ENCODE results near the gene NLN.
A peak's percentile ranks its signal among the peaks of the same experiment; 100 is the strongest.
"Not testable (repeated sequence)": the region's sequence is repeated elsewhere in the genome, so short reads cannot be mapped to it uniquely, and the experiment has no call there.

The NLN gene

GRCh38 chr5:65721720-65722574 is at the start of gene NLN, which contains the start of gene SGTB:
NLN (plus strand) TSS chr5:65722205; CDS start chr5:65722374, 169 bp downstream.
SGTB (minus strand) TSS chr5:65722109; CDS start chr5:65720807, 1,302 bp downstream.
- peak within 1 kb of the TSS; percentile 97 for H3K4me3 ChIP-seq (ENCODE audit: low read length)
- TF ChIP-seq ZNF274 (IDR thresholded peaks at IDR 0.05; ENCODE audit: low read depth, low read length): no peak

GRCh38 chr5:65672796-65673195 is 49.2 kb upstream of the NLN start:
- TF ChIP-seq ZNF274 (IDR thresholded peaks at IDR 0.05; ENCODE audit: low read depth, low read length): no peak
- H3K4me3 ChIP-seq (ENCODE audit: low read length): no peak overlapping the region

DNA sequence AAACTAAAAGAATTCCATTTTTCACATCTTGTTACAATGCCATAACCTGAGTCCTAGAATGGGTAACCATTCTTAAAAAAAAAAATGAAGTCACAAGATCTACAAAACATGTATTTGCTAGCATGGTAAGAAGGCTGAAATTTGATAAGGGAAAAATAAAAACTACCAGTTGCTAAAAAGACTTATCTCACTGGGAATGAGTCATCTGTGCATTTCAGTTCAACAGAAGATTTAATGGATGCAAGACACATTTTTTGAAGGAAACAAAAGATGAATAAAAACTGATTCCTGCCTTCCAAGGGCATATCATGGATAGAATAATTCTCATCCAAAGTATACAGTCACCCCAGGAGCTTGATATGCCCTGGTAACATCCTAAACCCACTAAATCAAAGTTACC is 47.3 kb upstream of the NLN start:
- TF ChIP-seq ZNF274 (IDR thresholded peaks at IDR 0.05; ENCODE audit: low read depth, low read length): no peak
- no peak overlapping the region for H3K4me3 ChIP-seq (ENCODE audit: low read length)

DNA sequence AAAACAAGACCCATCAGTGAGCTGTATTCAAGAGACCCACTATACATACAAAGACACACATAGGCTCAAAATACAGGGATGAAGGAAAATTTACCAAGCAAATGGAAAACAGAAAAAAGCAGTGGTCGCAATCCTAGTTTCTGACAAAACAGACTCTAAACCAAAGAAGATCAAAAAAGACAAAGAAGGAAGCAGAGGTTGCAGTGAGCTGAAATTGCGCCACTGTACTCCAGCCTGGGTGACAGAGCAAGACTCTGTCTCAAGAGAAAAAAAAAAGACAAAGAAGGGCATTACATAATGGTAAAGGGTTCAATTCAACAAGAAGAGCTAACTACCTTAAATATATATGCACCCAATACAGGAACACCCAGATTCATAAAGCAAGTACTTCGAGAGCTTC is 45.9 kb upstream of the NLN start:
- H3K4me3 ChIP-seq (ENCODE audit: low read length): not testable (repeated sequence)

DNA sequence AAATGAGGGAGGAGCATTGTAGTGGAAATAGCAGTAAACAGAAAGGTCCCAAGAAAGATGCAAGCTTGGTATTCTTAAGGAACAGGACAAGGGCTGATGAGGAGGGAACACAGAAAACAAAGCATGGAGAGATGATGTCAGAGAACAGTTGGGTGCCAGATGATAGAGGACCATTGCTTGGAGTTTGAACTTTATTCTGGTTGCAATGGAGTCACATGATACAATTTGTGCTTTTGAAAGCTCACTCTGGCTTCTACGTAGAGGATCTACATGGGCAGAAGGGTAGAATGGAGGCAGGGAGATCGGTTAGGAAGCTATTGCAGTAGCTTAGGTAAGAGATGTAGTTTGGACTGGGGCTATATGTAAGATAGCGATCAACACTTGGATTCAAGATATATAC is 39.9 kb upstream of the NLN start:
- no peak overlapping the region for H3K4me3 ChIP-seq (ENCODE audit: low read length)
- no peak for TF ChIP-seq ZNF274 (IDR thresholded peaks at IDR 0.05; ENCODE audit: low read depth, low read length)

DNA sequence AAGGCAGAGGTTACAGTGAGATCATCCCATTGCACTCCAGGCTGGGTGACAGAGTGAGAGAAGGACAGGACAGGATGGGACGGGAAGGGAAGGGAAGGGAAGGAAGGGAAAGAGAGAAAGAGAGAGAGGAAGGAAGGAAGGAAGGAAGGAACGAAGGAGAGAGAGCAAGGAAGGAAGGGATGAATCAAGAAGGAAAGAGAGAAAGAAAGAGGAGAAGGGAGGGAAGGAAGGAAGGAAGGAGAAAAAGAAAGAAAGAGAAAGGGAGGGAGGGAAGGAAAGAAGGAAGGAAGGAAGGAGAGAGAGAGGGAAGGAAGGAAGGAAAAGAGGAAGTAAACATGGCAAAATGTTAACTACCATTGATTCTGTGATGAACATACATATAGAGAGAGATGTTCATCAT is 28.9 kb upstream of the NLN start:
- no peak overlapping the region for H3K4me3 ChIP-seq (ENCODE audit: low read length)
- TF ChIP-seq ZNF274 (IDR thresholded peaks at IDR 0.05; ENCODE audit: low read depth, low read length): no peak

DNA sequence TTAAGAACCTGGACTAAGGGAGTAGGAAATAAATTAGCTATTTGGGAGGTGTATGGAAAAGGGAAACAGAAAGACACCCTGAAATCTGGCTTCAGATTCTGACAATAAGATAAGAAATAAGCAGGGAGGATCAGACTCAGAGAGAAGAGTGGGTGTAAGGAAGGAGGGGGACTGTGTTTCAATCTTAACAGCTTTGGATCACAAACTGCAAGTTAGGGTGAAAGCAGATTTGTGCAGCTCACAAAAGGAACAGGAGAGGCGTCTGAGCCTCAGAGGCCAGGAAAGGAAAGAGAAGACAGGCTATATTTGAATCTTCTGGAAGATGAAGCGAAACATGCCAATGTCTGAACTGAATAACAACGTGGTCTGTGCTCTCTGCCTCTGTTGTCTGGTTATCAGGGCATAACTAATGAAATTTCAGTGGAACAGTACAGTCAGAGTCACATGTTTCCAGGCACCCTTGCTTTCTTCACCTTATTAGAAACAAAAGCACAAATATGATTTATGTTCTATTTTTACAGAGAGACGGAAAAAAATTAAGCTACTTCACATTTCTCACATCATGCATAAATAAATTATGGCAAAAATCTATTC is 26.7 kb upstream of the NLN start:
- no peak for TF ChIP-seq ZNF274 (IDR thresholded peaks at IDR 0.05; ENCODE audit: low read depth, low read length)
- H3K4me3 ChIP-seq (ENCODE audit: low read length): no peak overlapping the region

- TF ChIP-seq ZNF274 (IDR thresholded peaks at IDR 0.05; ENCODE audit: low read depth, low read length): no peak
- no peak overlapping the region for H3K4me3 ChIP-seq (ENCODE audit: low read length)
These were observed 26.1 kb upstream of the NLN start for GRCh38 chr5:65695896-65696295.

DNA sequence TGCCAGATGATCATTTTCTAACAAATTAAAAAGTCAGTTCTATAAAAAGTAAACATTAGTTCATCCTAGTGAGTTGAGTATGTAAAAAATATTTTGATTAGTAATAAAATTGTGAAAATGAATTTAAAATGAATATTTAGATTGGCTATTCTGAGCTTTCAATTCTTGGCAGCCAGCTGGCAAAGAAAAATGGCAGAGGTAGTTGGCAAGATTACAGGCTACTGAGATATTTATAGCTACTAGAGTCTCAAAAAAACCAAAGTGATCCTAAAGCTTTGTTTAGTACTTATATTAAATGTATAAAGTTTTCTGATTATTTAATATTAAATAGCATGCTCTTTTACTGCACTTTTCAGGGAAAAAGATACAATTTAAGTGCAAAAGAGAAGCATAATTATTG is 25.1 kb upstream of the NLN start:
- TF ChIP-seq ZNF274 (IDR thresholded peaks at IDR 0.05; ENCODE audit: low read depth, low read length): no peak
- H3K4me3 ChIP-seq (ENCODE audit: low read length): no peak overlapping the region

GRCh38 chr5:65699338-65699737 is 22.7 kb upstream of the NLN start:
- TF ChIP-seq ZNF274 (IDR thresholded peaks at IDR 0.05; ENCODE audit: low read depth, low read length): no peak
- H3K4me3 ChIP-seq (ENCODE audit: low read length): no peak overlapping the region

DNA sequence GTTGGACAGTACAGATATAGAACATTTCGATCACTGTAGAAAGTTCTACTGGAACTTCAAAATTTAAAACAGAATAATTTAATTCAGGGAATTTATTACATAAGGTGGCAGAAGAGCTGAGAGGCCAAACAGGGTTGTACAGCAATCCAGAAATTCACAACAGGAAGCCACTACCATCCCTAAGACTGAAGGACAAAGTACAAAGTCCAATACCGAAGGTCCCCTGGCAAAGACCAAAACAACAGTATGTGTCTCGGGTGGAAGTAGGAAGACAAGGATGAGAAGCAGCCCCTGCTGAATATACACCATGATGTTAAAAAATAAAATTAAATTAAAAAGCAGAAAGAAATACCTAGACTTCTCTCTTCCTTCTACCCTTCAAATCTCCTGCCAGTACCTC is 20.0 kb upstream of the NLN start:
- no peak for TF ChIP-seq ZNF274 (IDR thresholded peaks at IDR 0.05; ENCODE audit: low read depth, low read length)
- H3K4me3 ChIP-seq (ENCODE audit: low read length): no peak overlapping the region

GRCh38 chr5:65704621-65705239 is 17.3 kb upstream of the NLN start:
- no peak for TF ChIP-seq ZNF274 (IDR thresholded peaks at IDR 0.05; ENCODE audit: low read depth, low read length)
- H3K4me3 ChIP-seq (ENCODE audit: low read length): no peak overlapping the region

GRCh38 chr5:65707663-65708062 is 14.3 kb upstream of the NLN start:
- no peak for TF ChIP-seq ZNF274 (IDR thresholded peaks at IDR 0.05; ENCODE audit: low read depth, low read length)
- H3K4me3 ChIP-seq (ENCODE audit: low read length): no peak overlapping the region

- TF ChIP-seq ZNF274 (IDR thresholded peaks at IDR 0.05; ENCODE audit: low read depth, low read length): no peak
- no peak overlapping the region for H3K4me3 ChIP-seq (ENCODE audit: low read length)
These were observed 13.9 kb upstream of the NLN start for GRCh38 chr5:65708145-65708544.
